Heart left ventricle (tissue), 16 donors: ENCODE data around the gene TCTN3. TPM values are rescaled to one million over a fixed set of nuclear protein-coding genes. Genes with fewer than 3 reads are reported as not detected.

ENCODE experiments used
- ATAC-seq, 4 donors: fragments of 200-7000 bp; cut with Tn5 transposase; one replicate each; pipeline ENCODE4 v1.9.1; 2020 to 2022; ENCODE audit warnings: moderate library complexity in 4 of 4, mild to moderate bottlenecking in 3 of 4, moderate number of reproducible peaks in 1 of 4
- DNase-seq, 5 donors: peaks; one replicate each; pipeline ENCODE4 v3.0.0-alpha.2; 2020
- H3K27ac ChIP-seq, 12 donors: fragments of 200-600 bp; sonication (generic) in 4 of 12; one replicate each; pipeline versions ENCODE4 v1.5.0 to v1.8.0; 2016 to 2022; ENCODE audit warnings: mild to moderate bottlenecking in 2 of 12
- H3K27me3 ChIP-seq, 9 donors: fragments of 200-600 bp; sonication (generic) in 2 of 9; one replicate each; pipeline versions ENCODE4 v1.5.1 to v1.8.0; 2016 to 2022; ENCODE audit warnings: mild to moderate bottlenecking in 3 of 9
- H3K36me3 ChIP-seq, 9 donors: fragments of 200-600 bp; sonication (generic) in 2 of 9; one replicate each; pipeline versions ENCODE4 v1.5.0 to v1.8.0; 2018 to 2022; ENCODE audit warnings: mild to moderate bottlenecking in 2 of 9
- H3K4me1 ChIP-seq, 12 donors: fragments of 200-600 bp; sonication (generic) in 4 of 12; one replicate each; pipeline versions ENCODE4 v1.5.0 to v1.8.0; 2016 to 2022; ENCODE audit warnings: mild to moderate bottlenecking in 3 of 12
- H3K4me3 ChIP-seq, 12 donors: fragments of 200-600 bp; sonication (generic) in 4 of 12; one replicate each; pipeline versions ENCODE4 v1.5.0 to v1.8.0; 2017 to 2022; ENCODE audit warnings: mild to moderate bottlenecking in 9 of 12, moderate library complexity in 4 of 12
- H3K9me3 ChIP-seq, 12 donors: fragments of 200-600 bp; sonication (generic) in 4 of 12; one replicate each; pipeline versions ENCODE4 v1.5.0 to v1.8.0; 2016 to 2022; ENCODE audit warnings: mild to moderate bottlenecking in 1 of 12
- CTCF ChIP-seq, 12 donors: fragments of 200-600 bp; sonication (generic) in 4 of 12; IDR thresholded peaks; one replicate each; pipeline versions ENCODE4 v1.5.0 to v1.8.0; 2018 to 2022; ENCODE audit warnings: antibody characterized with exemption in 12 of 12, mild to moderate bottlenecking in 5 of 12
- POLR2A ChIP-seq, 2 donors: fragments of 450-650 bp; IDR thresholded peaks; one replicate each; pipeline ENCODE4 v1.6.1; 2017; ENCODE audit warnings: antibody characterized with exemption in 2 of 2, mild to moderate bottlenecking in 2 of 2, moderate library complexity in 2 of 2
- WGBS, 4 donors: extraction: QIAGEN DNeasy Blood & Tissue Kit in 2 of 4; methylation state at CpG; one replicate each; pipeline versions ENCODE4 v1.1.5 to v1.1.7; 2013 to 2018; 5-methylcytosine and 5-hydroxymethylcytosine counted together
- intact Hi-C, 10 donors: fragments of 100-400 bp; cut with DNase I; formaldehyde crosslinking; loops; one replicate each; pipeline versions ENCODE4 v1.11.1 to v1.14.2; 2022
- polyA plus RNA-seq, 2 donors: library from polyadenylated mRNA; stranded (reverse); fragments of 200-250 nt; gene quantifications; one replicate each; pipeline ENCODE4 v1.2.3, GENCODE V29; 2013
- total RNA-seq, 9 donors: library from RNA; depleted of rRNA in 2 of 9; stranded (reverse); fragments of >200 nt in 2 of 9; fragmentation: NEBNext Ultra II Directional in 3 of 9; extraction: Animal tissue kit (Norgen Biotek cat#: 25700) in 3 of 9; gene quantifications; one replicate each; pipeline versions ENCODE4 v1.1.0 to v1.2.4, GENCODE V29; 2016 to 2023
- donor health status: ischemic (EF 13 %, LVEDD 7.1; RV severe dilation, severe dysfunction).
- donor health status: healthy with polysubstance abuse.
- donor health status: DM: no; HTN: yes; CAD: no.
- donor health status: DM: no; HTN: no; CAD: no.
- donor health status: ischemic (EF 25% LVEDD 6.9; RV normal size, moderate dysfunction).
- donor health status: ischemic (EF 25% LVEDD 5.7; RV mildly dilated, moderate dysfunction).
- donor health status: healthy.
- donor health status: DM: yes; HTN: yes; CAD: no.
- donor health status: ischemic (EF 35%, LVEDD 5.7; RV mildly dilated, moderate dysfunction).
- donor health status: nonischemic (EF 11% LVEDD 7.7; RV severe dilation, severe dysfunction).
- donor health status: DM: yes; HTN: yes; CAD: no.
- donor health status: PGD.
- donor health status: ischemic (EF 29% LVEDD 5.4; RV normal size, mild dysfunction).
- donor health status: nonischemic (EF 23%, LVEDD 6.1; RV moderate dilation, normal function).

The TCTN3 gene
- total and polyA plus RNA-seq, 11 donors = 4.5 to 22.7 (median 12.3) TPM

DNA sequence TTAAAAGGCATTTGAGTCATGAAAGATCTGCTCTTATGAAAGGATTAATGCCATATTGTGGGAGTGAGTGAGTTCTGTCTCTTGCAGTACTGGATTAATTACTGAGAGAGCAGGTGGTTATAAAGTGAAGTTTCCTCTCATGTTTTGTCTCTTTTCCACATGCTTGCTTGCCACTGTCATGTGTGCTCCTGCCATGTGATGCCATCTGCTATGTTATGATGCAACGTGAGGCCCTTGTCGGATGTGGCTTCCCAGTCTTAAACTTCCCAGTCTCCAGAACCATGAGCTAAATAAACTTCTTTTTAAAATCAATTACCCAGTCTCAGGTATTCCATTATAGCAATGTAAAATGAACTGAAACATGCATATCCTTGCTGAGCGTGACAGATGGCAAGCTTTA lies 22.7 kb upstream of the TCTN3 start:
- Histone ChIP-seq H3K27ac (no peak overlapping the region), H3K4me1 (peaks cover 0 to 19% (median 0%) of the 10 kb centered on the region in 12 donors), H3K4me3 (no peak overlapping the region), H3K36me3 (no peaks in the 10 kb centered on the region), H3K27me3 (no peaks in the 10 kb centered on the region), H3K9me3 (no peaks in the 10 kb centered on the region)
- ATAC-seq (no peak), DNase-seq (no peak)
- TF ChIP-seq POLR2A (IDR thresholded peaks at IDR 0.05) (no peak), CTCF (IDR thresholded peaks at IDR 0.05) (no peak)
- WGBS, 4 donors = 93 to 96% (median 95%) methylated on average over 3 of the region's 3 CpGs
- intact Hi-C loops = no loop called here

GRCh38 chr10:95711492-95711891 lies 17.8 kb upstream of the TCTN3 start:
- H3K27ac ChIP-seq = no peak overlapping the region
- H3K4me1 ChIP-seq = peaks cover 0 to 13% (median 0%) of the 10 kb centered on the region in 12 donors
- no peaks in the 10 kb centered on the region for H3K27me3 ChIP-seq
- ATAC-seq (no peak), DNase-seq (no peak)
- H3K9me3 ChIP-seq = no peaks in the 10 kb centered on the region
- intact Hi-C loops = no loop called here
- no peaks in the 10 kb centered on the region for H3K36me3 ChIP-seq
- WGBS, 4 donors = 82 to 95% (median 94%) methylated on average over 4 of the region's 4 CpGs
- H3K4me3 ChIP-seq = no peak overlapping the region
- TF ChIP-seq CTCF (IDR thresholded peaks at IDR 0.05) (no peak), POLR2A (IDR thresholded peaks at IDR 0.05) (no peak)

- Histone ChIP-seq H3K4me3 (no peak overlapping the region), H3K27me3 (no peaks in the 10 kb centered on the region), H3K27ac (no peak overlapping the region), H3K4me1 (no peaks in the 10 kb centered on the region), H3K36me3 (no peaks in the 10 kb centered on the region), H3K9me3 (no peaks in the 10 kb centered on the region)
- TF ChIP-seq CTCF (IDR thresholded peaks at IDR 0.05) (no peak), POLR2A (IDR thresholded peaks at IDR 0.05) (no peak)
- ATAC-seq = no peak
- intact Hi-C loops = no loop called here
- no peak for DNase-seq
- 73 to 89% (median 88%) methylated on average over 3 to 7 of the region's 7 CpGs for WGBS, 4 donors
These were observed 13.3 kb upstream of the TCTN3 start for GRCh38 chr10:95706990-95707389.

DNA sequence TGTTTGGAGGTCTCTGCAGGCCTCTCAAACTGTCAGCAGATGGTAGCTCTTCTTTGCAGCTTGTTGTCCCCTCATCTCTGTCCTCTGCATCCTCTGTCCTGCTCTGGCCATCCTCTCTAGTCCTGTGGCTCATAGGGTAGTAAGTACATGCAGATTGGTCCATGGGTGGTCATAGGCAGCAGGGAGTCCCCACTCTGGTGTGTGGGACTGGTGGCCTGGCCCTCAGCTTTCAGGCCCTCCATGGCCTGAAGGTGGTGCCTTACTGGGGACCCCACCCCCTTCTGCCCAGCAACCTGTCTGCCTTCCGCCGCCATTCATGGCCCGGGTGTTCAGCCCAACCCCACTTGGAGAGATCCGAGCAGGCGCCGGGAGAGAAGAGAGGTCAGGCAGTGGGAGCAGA lies 12.8 kb upstream of the TCTN3 start:
- Histone ChIP-seq H3K4me1 (no peaks in the 10 kb centered on the region), H3K36me3 (no peaks in the 10 kb centered on the region), H3K9me3 (no peaks in the 10 kb centered on the region), H3K27ac (no peak overlapping the region), H3K27me3 (no peaks in the 10 kb centered on the region), H3K4me3 (no peak overlapping the region)
- intact Hi-C loops = no loop called here
- TF ChIP-seq POLR2A (IDR thresholded peaks at IDR 0.05) (no peak), CTCF (IDR thresholded peaks at IDR 0.05) (no peak)
- no peak for DNase-seq
- no peak for ATAC-seq
- WGBS, 4 donors = 48 to 50% (median 49%) methylated on average over 6 of the region's 6 CpGs
